Activated T-helper 1 cell treated with anti-CD3 and anti-CD28 coated beads, Interleukin-12 subunit alpha, Interleukin-12 subunit beta, Interleukin-2, Interleukin-4 antibody, amounts not matched to agents 30 ng/mL and 10 ng/mL and 1 ng/mL, durations not matched to agents 14 hours and 24 hours and 36 hours (primary cell): Measurements from ENCODE around the gene C2CD3. TPM values are rescaled to one million over a fixed set of nuclear protein-coding genes. Genes with fewer than 3 reads are reported as not detected.

Source experiments
- DNase-seq: peaks from one replicate; pipeline ENCODE4 v3.0.0; 2021; ENCODE audit warnings: low spot score
- H3K27ac Mint-ChIP-seq: one replicate; pipeline ENCODE4 v1.8.0; 2021; ENCODE audit warnings: mild to moderate bottlenecking, mixed read lengths
- H3K27me3 Mint-ChIP-seq: one replicate; pipeline ENCODE4 v1.8.0; 2022; ENCODE audit warnings: mild to moderate bottlenecking, moderate library complexity, mixed read lengths; ENCODE audit not compliant: insufficient read depth
- H3K36me3 Mint-ChIP-seq: one replicate; pipeline ENCODE4 v1.8.0; 2021; ENCODE audit warnings: low read depth, mixed read lengths
- H3K4me1 Mint-ChIP-seq: one replicate; pipeline ENCODE4 v1.8.0; 2021; ENCODE audit warnings: low read depth, mixed read lengths
- H3K4me3 Mint-ChIP-seq: one replicate; pipeline ENCODE4 v1.8.0; 2021; ENCODE audit warnings: mild to moderate bottlenecking, moderate library complexity, mixed read lengths
- H3K9me3 Mint-ChIP-seq: one replicate; pipeline ENCODE4 v1.8.0; 2021; ENCODE audit warnings: mixed read lengths
- intact Hi-C: fragments of 100-400 bp; cut with micrococcal nuclease; formaldehyde crosslinking; loops from one replicate; pipeline ENCODE4 v1.15.1; 2024
- total RNA-seq: library from RNA; stranded (reverse); gene quantifications from 2 replicates; pipeline ENCODE4 v1.2.3, GENCODE V29; 2022

The C2CD3 gene
- total RNA-seq, 1 donor from 2014 or later, result 49.5 TPM

DNA sequence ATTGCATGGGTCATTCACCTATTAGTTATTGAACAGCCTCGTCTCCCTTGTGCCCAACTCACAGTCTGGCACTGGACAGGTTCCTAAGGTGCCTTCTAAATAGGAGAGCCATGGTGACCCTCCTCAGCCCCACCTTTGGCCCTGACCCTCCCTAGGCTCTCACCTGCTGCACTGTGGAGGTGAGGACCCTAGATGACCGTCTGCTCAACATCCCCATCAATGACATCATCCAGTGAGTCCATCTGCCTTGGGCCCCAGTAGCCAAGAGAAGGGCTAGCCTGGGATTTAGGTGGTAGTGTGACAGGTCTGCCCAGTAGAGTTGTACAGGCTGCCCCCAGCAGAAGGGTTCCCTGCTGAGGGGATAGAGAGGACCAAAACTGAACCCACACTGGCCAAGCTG, 201.7 kb downstream of the C2CD3 start:
- Mint-ChIP-seq H3K4me1 (peaks cover 70% of the 10 kb centered on the region), H3K36me3 (peaks cover 8% of the 10 kb centered on the region), H3K27ac (no peak overlapping the region), H3K27me3 (no peaks in the 10 kb centered on the region), H3K9me3 (no peaks in the 10 kb centered on the region), H3K4me3 (no peak overlapping the region)
- DNase-seq, result no peak
- intact Hi-C loops, result no loop called here

DNA sequence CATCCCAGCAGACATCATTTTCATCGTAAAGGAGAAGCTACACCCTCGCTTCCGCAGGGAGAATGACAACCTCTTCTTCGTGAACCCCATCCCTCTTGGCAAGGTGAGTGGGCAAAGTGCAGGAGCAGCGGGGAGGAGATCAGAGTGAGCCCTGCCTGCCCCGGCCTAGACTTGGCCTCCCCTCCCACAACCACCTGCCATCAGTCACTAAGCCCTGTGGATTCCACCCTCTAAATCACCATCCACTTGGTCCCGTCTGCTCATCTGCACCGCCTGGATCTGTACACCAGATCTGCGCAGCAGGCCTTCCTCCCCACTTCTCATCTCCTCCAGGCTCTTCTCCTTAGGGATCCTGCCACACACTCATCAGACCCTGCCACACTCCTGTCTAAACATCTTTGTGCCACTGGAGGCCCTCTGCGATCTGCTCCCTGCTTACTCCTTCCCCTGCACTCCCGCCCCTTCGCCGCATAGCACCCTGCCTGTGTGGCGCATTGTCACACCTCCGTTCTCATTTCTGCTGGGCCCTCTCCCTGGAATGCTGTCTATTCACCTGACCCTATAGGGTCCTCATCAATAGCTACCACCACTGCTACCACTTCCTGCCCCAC, 202.3 kb downstream of the C2CD3 start:
- peaks cover 68% of the 10 kb centered on the region for H3K4me1 Mint-ChIP-seq
- intact Hi-C loops, result no loop called here
- no peak overlapping the region for H3K4me3 Mint-ChIP-seq
- peaks cover 4% of the 10 kb centered on the region for H3K36me3 Mint-ChIP-seq
- no peaks in the 10 kb centered on the region for H3K9me3 Mint-ChIP-seq
- H3K27ac Mint-ChIP-seq, result no peak overlapping the region
- no peak for DNase-seq
- H3K27me3 Mint-ChIP-seq, result no peaks in the 10 kb centered on the region

GRCh38 chr11:73965764-73966121, 205.1 kb downstream of the C2CD3 start:
- DNase-seq, result no peak
- no peaks in the 10 kb centered on the region for H3K9me3 Mint-ChIP-seq
- peaks cover 43% of the 10 kb centered on the region for H3K4me1 Mint-ChIP-seq
- H3K27ac Mint-ChIP-seq, result no peak overlapping the region
- no peak overlapping the region for H3K4me3 Mint-ChIP-seq
- no peaks in the 10 kb centered on the region for H3K27me3 Mint-ChIP-seq
- intact Hi-C loops, result no loop called here
- H3K36me3 Mint-ChIP-seq, result peaks cover 1% of the 10 kb centered on the region

DNA sequence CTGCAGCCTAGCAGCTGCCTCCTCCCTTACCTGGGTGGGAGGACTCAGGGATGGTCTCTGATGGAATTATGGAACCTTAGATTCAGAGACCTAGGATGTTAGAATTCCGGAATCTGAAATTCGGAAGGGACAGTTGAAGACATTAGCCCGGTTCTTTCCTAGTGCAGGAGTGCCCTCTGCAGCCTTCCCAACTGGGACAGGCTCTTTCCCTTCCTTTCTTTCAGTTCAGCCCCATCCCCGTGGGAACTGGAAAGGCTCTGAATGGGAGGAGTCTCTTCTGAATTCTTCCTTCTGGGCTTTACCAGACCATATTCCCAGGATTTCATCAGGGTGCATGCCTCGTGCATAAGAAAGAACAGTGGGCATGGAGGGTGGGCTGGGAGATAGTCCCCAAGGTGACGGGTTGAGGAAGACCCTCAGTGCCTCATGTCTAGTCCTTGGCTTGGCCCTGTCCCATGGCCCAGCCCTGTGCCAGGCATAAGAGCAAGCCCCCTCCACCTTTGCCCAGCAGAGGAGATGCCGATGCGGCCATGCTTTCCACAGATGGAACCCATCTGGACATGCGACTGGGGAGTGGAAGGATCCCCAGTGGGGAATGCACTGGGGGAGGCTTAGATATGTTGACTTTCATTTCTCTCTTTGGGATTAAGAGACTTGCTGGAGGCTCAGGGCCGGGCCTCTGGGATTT, 205.6 kb downstream of the C2CD3 start:
- no peak for DNase-seq
- peaks cover 42% of the 10 kb centered on the region for H3K4me1 Mint-ChIP-seq
- H3K36me3 Mint-ChIP-seq, result peaks cover 1% of the 10 kb centered on the region
- no peak overlapping the region for H3K27ac Mint-ChIP-seq
- peaks cover 2% of the 10 kb centered on the region for H3K27me3 Mint-ChIP-seq
- intact Hi-C loops, result no loop called here
- no peak overlapping the region for H3K4me3 Mint-ChIP-seq
- no peaks in the 10 kb centered on the region for H3K9me3 Mint-ChIP-seq

DNA sequence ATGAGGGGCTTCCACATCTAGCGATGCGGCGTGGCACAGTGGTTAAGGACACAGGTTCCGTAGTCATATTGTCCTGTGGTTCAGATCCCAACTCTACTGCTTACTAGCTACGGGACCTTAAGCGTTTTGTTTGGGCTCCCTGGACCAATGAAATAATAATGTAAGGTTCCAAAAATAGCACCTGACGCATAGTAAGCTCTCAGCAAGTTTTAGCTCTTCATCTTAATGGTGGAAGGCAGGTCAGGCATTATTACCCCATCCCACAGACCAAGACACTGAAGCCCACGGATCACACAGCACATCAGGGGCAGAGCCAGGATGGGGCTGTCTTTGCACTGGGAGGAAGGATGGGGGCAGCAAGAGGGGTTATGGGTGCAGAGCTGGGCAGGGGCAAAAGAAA, 206.9 kb downstream of the C2CD3 start:
- intact Hi-C loops, result loop anchor here (1.0 kb wide), 7 partner anchors 16 to 485 kb away; no protein-coding TSS in a partner anchor
- peaks cover 28% of the 10 kb centered on the region for H3K4me1 Mint-ChIP-seq
- H3K27me3 Mint-ChIP-seq, result peaks cover 2% of the 10 kb centered on the region
- H3K4me3 Mint-ChIP-seq, result no peak overlapping the region
- H3K36me3 Mint-ChIP-seq, result peaks cover 1% of the 10 kb centered on the region
- DNase-seq, result no peak
- peak overlapping the region; percentile 78 for H3K27ac Mint-ChIP-seq
- H3K9me3 Mint-ChIP-seq, result no peaks in the 10 kb centered on the region

Other genes starting within 250 kb of the C2CD3 start
- 0.29 and 0.64 TPM in 2 replicates for gene DNAJB13, start 220.0 kb downstream of the C2CD3 start, total RNA-seq
- gene UCP2, start 188.2 kb downstream of the C2CD3 start, total RNA-seq, result 821 and 858 TPM in 2 replicates
- gene UCP3, start 161.9 kb downstream of the C2CD3 start, total RNA-seq, result 4.1 and 4.8 TPM in 2 replicates
- 64.8 and 68.1 TPM in 2 replicates for gene PPME1, start 287 bp upstream of the C2CD3 start, total RNA-seq
- not detected in 2 replicates for gene P4HA3, start 140.6 kb upstream of the C2CD3 start, total RNA-seq
- gene PGM2L1, start 227.4 kb upstream of the C2CD3 start, total RNA-seq, result 4.0 and 4.5 TPM in 2 replicates